GM12878 (cell line): ENCODE measurements around the gene NCKAP5.

ENCODE experiments used
- HDAC2 ChIP-seq: fragments of 200-600 bp; sonication (generic); IDR thresholded peaks from 2 replicates; pipeline ENCODE4 v1.6.1; 2017
- LARP7 ChIP-seq: fragments of 450-650 bp; IDR thresholded peaks from 2 replicates; pipeline ENCODE4 v1.6.1; 2017; ENCODE audit warnings: mild to moderate bottlenecking
- MXI1 ChIP-seq: fragments of 150-350 bp; IDR thresholded peaks from 2 replicates; pipeline ENCODE4 v1.6.1; 2011; ENCODE audit warnings: low read depth, mild to moderate bottlenecking, inconsistent platforms, low read length, improper control_type of control experiment
- POLR2A ChIP-seq: IDR thresholded peaks from 2 replicates; pipeline ENCODE4 v1.6.1; 2011; ENCODE audit warnings: low read depth, mild to moderate bottlenecking, low read length
- RFX5 ChIP-seq: IDR thresholded peaks from 2 replicates; pipeline ENCODE4 v1.6.1; 2011; ENCODE audit warnings: low read depth, low read length, improper control_type of control experiment
- SUPT20H ChIP-seq: IDR thresholded peaks from 2 replicates; pipeline ENCODE4 v1.6.1; 2011; ENCODE audit warnings: low read depth, mild to moderate bottlenecking, low read length, moderate library complexity, borderline replicate concordance; ENCODE audit not compliant: control insufficient read depth
- TAF1 ChIP-seq: IDR thresholded peaks from 2 replicates; pipeline ENCODE4 v1.6.1; 2011; ENCODE audit warnings: mild to moderate bottlenecking, low read depth, low read length, borderline replicate concordance
- TCF12 ChIP-seq: IDR thresholded peaks from 2 replicates; pipeline ENCODE4 v1.6.1; 2011; ENCODE audit warnings: low read depth, mild to moderate bottlenecking, low read length
- TF ChIP-seq, protein P1 (sequence below): fragments of 450-650 bp; IDR thresholded peaks from 2 replicates; pipeline ENCODE4 v1.6.1; 2017; ENCODE audit warnings: mild to moderate bottlenecking
- TF ChIP-seq, protein P2 (sequence below), 3 experiments: IDR thresholded peaks in 2 of 3; conservative IDR thresholded peaks in 1 of 3; 2 replicates each; pipeline ENCODE4 v1.5.1; 2011; ENCODE audit warnings: low read depth in 3 of 3, low read length in 3 of 3, mild to moderate bottlenecking in 3 of 3, control low read depth in 2 of 3, moderate library complexity in 2 of 3, inconsistent platforms in 1 of 3, mixed read lengths in 1 of 3; ENCODE audit not compliant: control insufficient read depth in 2 of 3, insufficient read depth in 1 of 3; ENCODE audit errors: extremely low read depth in 1 of 3
- TF ChIP-seq, protein P3 (sequence below): fragments of 450-650 bp; IDR thresholded peaks from 2 replicates; pipeline ENCODE4 v1.6.1; 2016; ENCODE audit warnings: mild to moderate bottlenecking, moderate library complexity, borderline replicate concordance

DNA sequence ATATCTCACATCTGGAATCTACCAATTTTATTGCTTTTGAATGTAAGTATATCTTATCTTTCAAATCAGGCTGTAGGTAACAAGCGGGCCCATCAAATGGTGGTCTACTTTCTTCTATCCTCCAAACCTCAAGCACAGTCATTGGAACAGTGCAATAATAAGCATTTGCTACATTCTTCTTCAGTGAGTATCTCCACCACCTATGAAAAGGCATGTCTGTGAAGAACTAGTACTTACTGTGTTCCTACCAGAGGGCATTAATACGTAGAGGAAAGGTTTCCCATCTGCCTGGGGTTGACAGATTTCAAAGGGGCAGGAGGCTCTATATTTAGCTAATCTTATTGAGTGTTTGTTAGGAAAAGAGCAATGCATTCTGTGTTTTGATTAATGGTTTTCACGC is 411.1 kb downstream of the NCKAP5 start:
- TF ChIP-seq, protein P1, sequence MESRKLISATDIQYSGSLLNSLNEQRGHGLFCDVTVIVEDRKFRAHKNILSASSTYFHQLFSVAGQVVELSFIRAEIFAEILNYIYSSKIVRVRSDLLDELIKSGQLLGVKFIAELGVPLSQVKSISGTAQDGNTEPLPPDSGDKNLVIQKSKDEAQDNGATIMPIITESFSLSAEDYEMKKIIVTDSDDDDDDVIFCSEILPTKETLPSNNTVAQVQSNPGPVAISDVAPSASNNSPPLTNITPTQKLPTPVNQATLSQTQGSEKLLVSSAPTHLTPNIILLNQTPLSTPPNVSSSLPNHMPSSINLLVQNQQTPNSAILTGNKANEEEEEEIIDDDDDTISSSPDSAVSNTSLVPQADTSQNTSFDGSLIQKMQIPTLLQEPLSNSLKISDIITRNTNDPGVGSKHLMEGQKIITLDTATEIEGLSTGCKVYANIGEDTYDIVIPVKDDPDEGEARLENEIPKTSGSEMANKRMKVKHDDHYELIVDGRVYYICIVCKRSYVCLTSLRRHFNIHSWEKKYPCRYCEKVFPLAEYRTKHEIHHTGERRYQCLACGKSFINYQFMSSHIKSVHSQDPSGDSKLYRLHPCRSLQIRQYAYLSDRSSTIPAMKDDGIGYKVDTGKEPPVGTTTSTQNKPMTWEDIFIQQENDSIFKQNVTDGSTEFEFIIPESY = no peak
- TF ChIP-seq, protein P2, sequence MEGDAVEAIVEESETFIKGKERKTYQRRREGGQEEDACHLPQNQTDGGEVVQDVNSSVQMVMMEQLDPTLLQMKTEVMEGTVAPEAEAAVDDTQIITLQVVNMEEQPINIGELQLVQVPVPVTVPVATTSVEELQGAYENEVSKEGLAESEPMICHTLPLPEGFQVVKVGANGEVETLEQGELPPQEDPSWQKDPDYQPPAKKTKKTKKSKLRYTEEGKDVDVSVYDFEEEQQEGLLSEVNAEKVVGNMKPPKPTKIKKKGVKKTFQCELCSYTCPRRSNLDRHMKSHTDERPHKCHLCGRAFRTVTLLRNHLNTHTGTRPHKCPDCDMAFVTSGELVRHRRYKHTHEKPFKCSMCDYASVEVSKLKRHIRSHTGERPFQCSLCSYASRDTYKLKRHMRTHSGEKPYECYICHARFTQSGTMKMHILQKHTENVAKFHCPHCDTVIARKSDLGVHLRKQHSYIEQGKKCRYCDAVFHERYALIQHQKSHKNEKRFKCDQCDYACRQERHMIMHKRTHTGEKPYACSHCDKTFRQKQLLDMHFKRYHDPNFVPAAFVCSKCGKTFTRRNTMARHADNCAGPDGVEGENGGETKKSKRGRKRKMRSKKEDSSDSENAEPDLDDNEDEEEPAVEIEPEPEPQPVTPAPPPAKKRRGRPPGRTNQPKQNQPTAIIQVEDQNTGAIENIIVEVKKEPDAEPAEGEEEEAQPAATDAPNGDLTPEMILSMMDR (IDR thresholded peaks at IDR 0.05 in 2 of 3, conservative IDR thresholded peaks at IDR 0.05 in 1 of 3; ENCODE audit: control insufficient read depth in 2 of 3, extremely low read depth in 1 of 3, insufficient read depth in 1 of 3, low read depth in 3 of 3, low read length in 3 of 3) = no peak
- TF ChIP-seq POLR2A = no peak
- TF ChIP-seq MXI1 = no peak
- no peak for TF ChIP-seq TCF12
- no peak for TF ChIP-seq RFX5
- no peak for TF ChIP-seq TAF1
- TF ChIP-seq LARP7 = no peak
- TF ChIP-seq HDAC2 = no peak
- TF ChIP-seq, protein P3, sequence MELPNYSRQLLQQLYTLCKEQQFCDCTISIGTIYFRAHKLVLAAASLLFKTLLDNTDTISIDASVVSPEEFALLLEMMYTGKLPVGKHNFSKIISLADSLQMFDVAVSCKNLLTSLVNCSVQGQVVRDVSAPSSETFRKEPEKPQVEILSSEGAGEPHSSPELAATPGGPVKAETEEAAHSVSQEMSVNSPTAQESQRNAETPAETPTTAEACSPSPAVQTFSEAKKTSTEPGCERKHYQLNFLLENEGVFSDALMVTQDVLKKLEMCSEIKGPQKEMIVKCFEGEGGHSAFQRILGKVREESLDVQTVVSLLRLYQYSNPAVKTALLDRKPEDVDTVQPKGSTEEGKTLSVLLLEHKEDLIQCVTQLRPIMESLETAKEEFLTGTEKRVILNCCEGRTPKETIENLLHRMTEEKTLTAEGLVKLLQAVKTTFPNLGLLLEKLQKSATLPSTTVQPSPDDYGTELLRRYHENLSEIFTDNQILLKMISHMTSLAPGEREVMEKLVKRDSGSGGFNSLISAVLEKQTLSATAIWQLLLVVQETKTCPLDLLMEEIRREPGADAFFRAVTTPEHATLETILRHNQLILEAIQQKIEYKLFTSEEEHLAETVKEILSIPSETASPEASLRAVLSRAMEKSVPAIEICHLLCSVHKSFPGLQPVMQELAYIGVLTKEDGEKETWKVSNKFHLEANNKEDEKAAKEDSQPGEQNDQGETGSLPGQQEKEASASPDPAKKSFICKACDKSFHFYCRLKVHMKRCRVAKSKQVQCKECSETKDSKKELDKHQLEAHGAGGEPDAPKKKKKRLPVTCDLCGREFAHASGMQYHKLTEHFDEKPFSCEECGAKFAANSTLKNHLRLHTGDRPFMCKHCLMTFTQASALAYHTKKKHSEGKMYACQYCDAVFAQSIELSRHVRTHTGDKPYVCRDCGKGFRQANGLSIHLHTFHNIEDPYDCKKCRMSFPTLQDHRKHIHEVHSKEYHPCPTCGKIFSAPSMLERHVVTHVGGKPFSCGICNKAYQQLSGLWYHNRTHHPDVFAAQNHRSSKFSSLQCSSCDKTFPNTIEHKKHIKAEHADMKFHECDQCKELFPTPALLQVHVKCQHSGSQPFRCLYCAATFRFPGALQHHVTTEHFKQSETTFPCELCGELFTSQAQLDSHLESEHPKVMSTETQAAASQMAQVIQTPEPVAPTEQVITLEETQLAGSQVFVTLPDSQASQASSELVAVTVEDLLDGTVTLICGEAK = no peak
- TF ChIP-seq SUPT20H = no peak
